Measurements from ENCODE around the gene DNAH8.

DNAH8 gene

DNA sequence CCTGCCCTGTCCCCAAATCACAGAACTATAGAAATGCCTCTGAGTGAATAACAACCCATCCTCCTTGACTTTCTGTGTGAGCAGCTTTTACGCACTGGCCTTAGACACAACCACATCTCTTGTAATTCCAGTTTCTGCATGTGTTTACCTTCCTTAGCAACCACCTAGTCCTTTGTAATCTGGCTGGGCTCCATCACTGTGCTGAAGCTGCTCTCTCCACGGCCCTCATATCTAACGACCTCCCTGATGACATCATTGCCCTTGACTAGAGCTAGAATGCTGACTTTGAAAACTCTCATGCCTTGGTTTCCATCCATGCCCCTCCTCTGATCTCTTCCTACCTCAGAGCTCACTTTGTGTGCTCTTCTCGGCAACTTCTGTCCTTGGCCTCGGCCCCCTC lies 303.0 kb downstream of the DNAH8 start:
- no peak for DNase-seq (ENCODE audit: low read depth)

DNA sequence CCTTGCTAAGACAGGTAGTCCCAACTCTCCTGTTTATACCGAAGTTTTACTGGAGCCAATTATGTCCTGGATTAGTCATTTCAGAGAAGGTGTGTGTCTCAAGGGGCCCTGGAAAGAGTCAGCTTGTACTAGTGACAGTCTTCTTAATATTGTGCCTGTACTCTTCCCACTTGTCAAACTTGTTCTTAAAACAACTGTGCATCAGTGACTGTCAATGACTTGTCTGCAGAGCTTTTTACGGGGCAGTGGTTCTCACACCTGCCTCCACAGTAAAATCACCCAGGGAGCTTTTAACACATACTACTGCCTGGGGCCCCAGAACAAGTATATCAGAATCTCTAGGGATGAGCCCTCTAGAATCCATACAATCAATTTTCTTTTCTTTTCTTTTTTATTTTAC lies 305.0 kb downstream of the DNAH8 start:
- DNase-seq (ENCODE audit: low read depth), result no peak

DNA sequence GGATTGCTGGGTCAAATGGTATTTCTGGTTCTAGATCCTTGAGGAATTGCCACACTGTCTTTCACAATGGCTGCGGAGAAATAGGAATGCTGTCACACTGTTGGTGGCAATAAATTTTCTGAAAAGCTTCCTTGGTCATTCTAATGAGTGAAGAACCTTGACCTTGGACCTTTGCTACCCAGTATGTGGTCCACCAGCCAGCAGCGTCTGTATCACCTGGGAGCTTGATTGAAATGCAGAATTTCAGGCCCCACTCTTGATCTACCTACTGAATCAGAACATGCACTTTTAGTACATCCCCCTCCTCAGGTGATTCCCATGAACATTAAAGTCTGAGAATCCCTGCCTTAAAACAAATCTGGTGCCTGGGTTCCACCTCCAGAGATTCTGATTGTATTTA lies 305.9 kb downstream of the DNAH8 start:
- DNase-seq (ENCODE audit: low read depth), result no peak

DNA sequence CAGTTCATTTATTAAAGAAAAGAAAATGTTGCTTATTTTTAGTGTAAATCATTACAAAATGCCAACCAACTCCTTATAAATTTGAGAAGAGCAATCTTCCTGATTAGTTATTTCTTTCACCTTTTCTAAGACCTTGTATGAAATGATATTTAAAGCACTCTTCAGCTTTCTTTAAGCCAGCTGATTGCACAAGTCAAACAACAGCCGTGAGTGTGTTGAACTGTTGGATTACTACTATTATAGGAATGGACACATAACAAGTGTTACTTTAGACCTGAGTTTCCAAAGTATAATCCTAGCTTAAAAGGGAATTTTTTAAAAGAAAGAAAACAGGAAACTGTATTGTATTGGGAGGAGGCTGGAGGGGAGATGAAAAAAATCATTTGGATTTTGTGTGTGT lies 306.7 kb downstream of the DNAH8 start:
- no peak for DNase-seq (ENCODE audit: low read depth)

DNA sequence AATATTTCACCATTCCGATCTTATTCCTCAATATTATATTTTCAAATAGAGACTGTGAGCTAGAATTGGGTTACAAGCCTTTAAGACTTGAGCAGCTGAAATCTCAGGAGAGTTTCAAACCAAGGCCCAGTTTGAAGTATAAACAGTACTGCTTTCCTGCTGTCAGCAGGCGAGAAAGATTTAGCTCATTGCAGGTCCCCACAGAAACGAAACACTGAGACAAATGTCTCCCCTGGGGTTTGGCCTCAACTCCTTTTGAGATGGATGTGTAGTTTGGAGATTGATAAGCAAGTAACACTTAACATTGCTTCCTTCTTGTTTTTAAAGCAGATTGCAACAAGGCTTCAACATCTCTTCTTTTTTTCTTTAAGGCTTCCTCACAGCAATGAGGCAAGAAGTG lies 311.1 kb downstream of the DNAH8 start:
- no peak for DNase-seq (ENCODE audit: low read depth)

DNA sequence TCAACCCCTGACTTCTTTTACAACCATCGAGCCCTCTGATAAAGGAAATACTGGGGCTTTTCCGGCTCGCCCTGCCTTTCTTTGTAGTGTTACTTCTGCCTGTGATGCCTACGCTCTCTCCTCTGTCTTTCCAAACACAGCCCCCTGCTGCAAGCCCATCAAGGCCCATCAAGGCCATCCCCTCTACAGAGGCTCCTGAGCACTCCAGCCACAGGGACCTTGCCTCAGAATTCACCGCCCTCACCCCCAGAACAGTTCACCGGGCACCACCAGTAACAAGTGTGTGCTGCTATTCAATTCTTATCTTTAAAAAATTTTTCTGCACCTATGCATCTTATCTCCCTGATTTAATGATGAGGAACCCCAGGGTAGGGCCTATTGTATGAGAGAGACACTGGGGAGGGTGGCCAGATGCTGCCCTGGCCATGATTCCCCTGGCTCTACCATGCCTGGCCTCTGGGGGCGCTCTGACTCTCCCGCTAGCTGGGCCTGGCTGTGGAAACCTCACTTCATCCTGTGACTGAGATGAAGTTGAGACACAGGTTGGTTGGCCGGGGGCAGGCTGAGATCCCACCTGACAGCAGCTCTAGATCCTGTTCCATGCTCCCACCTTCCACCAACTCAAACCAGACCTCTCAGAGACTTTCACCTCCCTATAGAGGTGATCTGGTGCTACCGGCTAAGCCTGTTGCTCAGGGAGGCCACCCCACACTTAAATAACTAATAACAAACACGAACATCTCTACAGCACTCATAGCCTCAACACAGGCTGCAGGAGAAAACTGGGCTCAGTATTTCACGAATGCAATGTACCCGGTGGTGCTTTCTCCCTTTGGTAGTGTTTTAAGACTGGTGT lies 314.3 kb downstream of the DNAH8 start:
- DNase-seq (ENCODE audit: low read depth), result no peak

DNA sequence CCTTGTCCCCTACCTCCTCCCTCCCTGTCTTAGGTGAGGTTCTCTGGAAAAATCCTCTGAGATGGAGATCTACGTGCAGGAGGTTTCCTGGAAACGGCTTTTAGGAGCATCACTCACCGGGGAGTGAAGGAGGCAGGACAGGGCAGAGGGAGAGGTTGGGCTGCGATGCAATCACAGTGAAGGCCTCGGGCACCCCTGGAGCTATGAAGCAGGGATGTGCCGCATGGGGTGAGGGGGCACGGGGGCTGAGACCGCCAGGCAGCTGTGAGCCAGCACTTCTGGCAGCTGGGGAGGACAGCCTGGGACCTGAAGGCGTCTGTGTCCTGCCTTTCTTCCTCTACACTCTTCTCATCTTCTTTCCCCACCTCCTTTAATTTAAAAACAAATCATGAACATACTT lies 320.6 kb downstream of the DNAH8 start:
- no peak for DNase-seq (ENCODE audit: low read depth)

DNA sequence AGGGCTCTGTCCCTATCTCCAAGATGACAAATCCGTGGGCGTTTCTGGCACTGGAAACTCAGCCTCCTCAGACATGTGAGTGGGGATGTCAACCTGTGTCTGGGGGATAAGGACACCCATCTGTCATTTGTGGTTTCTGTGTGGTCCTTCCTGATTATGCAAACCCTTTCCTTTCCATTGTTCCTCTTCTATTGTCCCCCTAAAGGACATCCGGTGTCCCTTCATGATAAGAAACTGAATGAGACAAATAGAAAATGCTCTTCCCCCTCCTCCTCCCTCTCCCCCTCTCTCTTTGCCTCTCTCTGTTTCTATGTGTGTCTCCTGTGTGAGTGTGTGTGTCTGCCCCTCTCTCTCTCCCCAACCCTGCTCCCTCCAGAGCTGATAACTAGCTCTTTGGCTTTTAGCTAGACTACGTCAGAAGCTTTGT lies 322.0 kb downstream of the DNAH8 start:
- DNase-seq (ENCODE audit: low read depth), result no peak

DNA sequence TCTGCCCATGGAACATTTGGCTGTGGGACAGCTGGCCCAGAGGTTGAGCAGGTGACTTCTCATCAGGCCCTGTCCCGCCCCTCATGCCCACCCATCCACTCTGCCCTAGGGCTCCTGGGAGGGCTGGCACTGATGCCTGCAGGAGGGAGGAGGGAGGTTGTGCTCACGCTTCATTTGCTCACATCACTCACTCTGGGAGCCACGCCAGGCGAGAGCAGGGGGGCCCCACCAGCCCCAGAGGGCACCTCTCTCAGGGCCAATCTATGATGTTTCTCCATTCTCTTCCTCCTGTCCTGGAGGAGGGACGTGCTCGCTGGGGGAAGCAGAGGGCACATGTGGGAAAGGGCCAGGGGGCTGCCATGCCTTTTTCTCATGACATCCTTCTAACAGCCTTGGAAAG lies 322.6 kb downstream of the DNAH8 start:
- no peak for DNase-seq (ENCODE audit: low read depth)

DNA sequence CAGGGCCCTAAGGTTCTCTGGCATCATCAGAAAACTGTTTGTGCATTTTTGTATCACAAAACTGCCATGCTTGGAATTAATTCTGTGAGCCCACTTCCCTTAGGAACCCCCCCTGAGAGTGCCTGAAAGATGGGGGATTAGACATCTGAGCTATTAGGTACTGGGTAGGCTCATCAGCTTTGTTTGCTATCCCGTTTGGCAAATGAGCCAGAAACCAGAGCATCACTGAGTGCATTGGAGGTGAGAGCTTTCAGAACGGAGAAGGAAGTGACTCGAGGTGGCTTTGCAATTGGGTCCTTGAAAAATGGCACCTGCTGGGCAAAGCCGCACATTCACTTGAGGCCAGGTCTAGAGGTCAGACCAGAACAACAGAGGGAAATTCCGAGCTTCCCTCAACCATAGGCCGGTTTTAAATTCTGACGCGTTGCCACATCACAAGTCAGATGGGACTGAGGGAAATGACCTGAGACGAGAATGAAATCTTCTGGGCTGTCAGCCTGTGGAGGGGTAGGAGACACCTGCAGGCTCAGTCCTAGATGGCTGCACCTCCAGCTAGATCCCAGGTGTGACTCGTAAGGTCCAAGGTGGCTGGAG lies 325.1 kb downstream of the DNAH8 start:
- no peak for DNase-seq (ENCODE audit: low read depth)

DNA sequence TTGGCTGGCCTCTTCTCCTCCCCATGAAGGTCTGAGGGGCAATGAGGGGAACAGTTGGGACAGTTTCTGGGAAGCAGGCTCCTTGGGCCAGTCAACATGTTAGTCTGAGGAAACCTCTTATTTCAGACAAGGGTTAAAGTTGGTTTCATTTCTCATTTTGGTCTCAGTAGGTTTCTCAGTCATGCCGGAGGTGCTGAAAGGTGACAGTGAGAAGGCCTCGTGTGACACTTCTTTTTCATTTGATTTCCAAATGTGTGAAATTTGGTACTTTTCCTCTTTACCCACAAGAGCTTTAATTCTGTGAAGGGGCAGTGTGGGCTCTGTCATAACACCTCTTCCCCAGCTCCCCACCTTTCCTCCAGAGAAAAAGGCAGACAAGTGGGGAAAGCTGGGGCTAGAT lies 326.0 kb downstream of the DNAH8 start:
- DNase-seq (ENCODE audit: low read depth), result no peak

DNA sequence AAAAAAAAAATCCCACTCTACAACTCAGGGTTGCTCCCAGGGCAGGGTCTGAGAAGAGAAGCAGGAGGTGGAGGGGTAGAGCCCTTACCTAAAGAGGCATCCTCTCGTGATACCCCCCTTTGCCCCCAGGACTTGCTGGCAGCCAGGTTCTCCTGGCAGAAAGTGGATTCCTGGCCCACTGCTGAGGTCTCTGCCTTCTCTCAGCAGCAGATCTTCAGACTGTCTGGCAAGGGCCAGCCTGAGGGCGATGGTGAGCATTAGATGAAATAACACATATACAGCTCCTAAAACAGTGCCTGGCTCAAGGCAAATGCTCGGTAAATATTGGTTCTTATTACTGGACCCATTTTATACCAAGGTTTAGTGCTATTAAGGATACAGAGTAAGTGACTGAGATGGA lies 328.7 kb downstream of the DNAH8 start:
- DNase-seq (ENCODE audit: low read depth), result no peak

DNA sequence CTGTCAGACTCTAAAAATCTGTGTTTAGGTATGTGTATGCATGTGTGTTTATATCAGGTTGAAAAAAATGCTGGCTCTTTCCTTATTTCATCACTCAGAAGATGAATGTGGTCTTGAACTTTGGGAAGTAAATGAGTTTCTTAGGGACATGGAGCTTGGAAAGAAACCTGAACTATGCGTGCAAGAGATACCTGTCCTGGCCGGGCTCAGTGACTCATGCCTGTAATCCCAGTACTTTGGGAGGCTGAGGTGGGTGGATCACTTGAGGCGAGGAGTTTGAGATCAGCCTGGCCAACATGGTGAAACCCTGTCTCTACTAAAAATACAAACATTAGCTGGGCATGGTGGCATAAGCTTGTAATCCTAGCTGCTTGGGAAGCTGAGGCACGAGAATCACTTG lies 329.1 kb downstream of the DNAH8 start:
- no peak for DNase-seq (ENCODE audit: low read depth)

DNA sequence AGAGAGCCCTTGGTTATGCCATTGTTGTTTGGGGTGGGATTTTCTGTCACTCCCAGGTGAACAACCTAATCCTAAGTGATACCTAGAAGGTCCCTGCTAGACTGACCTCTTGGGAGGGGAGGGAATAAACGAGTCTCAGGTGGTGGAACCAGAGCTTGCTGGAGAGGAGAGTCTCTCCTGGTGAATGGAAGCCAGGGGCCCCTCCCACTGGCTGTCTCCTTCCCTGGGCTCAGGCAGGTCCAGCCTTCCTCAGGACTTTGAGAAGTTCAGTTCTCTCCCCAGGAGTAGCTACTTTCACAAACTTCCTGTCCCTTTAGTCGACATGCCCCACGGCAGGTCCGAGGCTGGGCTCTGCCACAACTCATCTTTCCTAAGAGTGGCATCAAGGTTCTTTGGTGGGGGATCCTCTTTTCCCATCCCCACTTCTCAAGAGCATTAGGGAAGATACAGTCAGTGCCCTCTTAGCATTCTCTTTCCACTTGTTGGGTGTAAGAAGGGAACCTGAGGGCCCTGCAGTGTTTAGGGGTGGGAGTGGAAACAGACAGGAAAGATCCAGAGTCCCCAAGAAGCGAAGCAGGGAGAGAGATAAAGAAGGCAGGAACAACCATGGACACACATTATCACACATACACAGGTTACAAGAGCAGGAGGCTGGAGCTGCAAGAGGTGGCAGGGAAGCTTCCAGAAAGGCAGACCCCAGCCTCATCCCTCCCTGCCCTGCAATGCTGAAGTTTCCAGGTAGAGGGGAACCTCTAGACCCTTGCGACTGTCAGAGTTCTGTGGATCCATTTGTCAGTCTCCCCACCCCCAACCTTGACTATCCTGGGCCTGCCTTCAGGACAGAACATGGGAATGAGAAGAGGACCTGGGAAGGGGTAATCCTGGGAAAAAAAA lies 332.6 kb downstream of the DNAH8 start:
- DNase-seq (ENCODE audit: low read depth), result no peak

DNA sequence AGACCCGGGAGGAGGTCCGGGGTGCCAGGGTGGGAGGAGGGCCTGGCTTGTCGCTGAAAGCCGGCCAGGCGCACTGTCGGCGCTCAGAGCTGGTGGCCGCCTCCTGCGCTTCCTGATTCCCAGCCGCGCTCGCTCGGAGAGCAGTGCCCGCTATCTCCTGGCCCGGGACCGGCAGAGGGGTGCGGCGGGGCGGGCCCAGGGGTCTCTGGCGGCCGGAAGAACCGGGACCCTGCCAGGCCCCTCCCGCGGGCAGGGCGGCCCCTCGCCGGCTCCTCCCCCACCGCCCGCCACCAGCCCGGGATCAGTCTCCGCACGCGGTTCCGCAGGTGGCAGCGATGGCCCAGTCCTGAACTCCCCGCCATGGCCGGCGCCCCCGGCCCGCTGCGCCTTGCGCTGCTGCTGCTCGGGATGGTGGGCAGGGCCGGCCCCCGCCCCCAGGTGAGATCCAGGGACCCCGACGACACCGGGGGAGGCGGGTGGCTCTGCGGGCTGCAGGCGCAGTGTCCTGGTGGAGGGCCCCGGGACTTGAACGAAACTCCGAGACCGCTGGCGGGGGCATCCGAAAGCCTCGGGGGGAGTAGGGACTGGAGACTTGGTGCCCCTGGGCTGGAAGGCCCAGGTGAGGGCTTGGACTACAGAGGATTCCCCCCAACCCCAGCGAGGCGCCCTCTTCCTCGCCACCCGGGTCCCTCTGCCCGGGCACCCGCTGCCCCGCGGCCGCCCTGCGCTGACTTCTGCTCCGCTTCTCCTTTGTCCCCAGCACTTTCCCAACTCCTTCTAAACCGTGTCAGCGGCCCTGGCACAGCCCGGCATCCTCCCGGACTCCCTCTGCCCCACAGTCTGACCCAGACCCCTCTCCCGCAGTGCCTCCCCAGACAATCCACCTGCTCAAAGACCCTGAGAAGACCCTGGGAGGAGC lies 333.6 kb downstream of the DNAH8 start, which contains the start of gene GLP1R:
Gene GLP1R (plus strand): TSS at position 301 of the 919 bp plus-strand sequence. CDS start 60 bp downstream, at position 361.
- no peak for DNase-seq (ENCODE audit: low read depth)

DNA sequence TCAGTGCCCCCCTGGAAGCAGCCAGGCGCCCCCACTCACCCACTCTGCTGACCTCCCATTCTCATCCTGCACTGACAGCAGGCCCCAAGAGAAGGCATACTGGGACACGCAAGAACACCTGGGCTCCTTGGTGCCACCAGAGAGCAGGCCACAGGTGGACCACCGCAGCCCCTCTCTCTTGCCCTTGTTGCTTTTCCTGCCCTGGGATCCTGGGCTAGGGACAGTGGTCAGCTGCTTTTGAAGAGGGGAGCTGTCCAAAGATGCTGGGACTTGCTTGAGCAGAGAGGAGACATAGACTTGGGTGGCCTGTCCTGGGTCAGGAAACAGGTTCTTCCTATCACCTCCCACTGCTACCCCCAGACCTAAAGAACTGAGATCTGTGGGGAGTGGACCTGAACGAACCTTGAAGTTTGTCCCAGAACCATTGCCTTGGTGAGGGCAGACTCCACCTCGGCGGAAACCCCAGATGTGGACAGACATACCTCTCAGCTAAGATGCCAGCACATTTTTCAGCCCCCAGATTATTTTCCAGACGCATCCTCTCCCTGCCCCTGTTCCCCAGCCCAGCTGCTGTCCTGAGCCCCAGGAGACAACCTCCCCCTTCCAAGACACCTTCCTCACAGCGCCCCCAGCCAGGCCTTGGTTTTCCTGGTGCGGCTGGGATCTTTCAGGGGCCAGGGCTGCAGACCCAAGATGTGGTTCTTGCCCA lies 334.6 kb downstream of the DNAH8 start:
- no peak for DNase-seq (ENCODE audit: low read depth)

DNA sequence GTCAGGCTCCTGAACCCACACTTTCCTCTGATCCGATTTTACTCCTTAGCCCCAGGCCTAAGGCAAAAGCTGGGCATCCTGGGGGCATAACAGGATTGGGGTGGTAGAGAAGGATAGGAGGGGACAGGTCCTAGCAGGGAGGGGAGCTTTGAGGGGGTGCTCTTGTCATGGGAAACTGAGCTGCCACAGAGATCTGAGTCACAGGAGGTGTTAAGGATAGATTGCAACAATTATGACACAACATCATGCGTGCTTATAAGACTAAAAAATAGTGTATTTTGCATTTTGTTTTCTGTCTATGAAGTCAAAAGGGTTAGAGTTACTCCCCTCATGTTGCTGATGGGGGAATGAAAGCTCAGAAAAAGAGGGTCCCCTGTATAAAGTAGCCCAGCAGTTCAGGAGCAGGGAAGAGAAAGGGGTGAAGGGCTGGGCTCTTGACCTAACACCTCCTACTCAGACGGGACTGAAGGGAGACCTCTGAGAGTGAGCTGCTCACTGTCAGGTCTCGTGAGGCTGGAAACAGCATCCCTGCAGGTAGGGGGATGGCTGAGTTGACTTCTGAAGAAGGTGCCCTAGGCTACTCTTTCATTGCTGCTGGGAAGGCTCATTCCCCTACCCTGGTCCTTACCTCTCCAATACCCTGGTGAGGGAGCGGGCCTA lies 335.5 kb downstream of the DNAH8 start:
- DNase-seq (ENCODE audit: low read depth), result no peak

DNA sequence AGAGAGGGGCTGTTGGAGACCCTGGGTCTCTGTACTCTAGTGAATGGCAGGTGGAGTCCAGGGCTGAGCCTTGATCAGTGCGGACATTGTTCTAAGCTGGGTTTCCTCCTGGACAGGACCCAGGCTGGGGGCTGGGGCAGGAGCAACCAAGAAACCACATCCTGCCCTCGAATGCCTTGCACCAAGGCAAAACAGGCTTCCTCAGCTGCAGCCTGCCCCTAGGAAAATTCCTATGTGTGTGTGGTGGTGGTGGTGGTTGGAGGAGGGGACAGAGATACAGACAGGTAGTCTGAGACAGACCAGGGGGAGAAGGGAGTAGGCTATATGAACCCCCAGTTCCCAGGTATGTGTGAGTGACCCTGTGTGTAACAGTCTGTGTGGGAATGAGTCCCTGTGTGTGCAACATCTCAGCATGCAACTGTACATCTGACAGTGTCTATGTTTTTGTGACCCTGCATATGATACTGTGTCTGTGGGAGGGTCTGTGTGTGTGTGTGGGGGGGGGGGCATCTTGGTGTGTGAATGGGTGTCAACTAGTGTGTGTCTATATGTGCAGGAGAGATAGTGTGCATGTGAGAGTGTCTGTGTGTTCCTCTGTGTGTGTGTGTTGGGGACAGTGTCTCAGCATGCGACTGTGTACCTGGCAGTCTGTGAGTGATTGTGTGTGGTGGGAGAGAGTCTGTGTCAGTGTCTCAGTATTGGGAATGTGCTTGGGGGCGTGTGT lies 336.4 kb downstream of the DNAH8 start:
- no peak for DNase-seq (ENCODE audit: low read depth)

DNA sequence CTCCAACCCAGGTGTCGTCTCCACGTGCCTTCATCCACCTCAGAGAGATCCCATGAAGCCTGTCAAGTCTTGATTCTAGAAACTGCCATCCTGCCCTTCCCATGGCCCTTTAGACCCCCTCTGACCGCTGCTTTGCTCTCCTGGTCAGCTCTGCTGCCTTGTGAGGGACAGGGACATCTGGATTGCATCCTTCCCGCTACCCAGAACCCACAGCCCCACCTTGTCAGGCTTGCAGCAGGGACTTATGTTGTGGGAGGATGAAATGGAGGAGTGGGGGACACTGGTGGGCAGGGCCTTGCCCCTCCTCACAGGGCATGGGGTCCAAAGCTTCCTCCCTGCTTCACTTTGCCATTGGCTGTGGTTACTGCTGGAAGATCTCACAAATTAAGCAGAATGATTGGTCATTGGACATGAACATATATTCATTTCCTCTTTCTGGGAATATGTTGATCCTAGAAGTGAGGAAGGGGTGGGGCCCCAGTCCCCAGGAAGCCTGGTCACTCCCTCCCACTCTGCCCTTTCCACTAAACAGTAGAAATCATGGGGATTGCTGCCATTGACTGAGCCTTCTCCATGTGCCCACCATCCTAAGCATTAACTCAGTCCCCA lies 338.0 kb downstream of the DNAH8 start:
- DNase-seq (ENCODE audit: low read depth), result no peak

Measured in activated T-helper 9 cell treated with anti-CD3 and anti-CD28 coated beads, Interleukin-2, amount 50 U/mL, for 16 hours (primary cell).